GM18511 (cell line): ENCODE measurements around the gene SMARCD3.

ENCODE experiments used
- ATAC-seq: cut with Tn5 transposase; IDR thresholded peaks from one replicate; pipeline ENCODE4 v1.9.1; 2021; ENCODE audit warnings: mild to moderate bottlenecking, moderate library complexity; ENCODE audit not compliant: unreplicated experiment

Gene SMARCD3

GRCh38 chr7:151210087-151210854, 38.2 kb downstream of the SMARCD3 start, which contains the start of gene H2BK1:
Gene H2BK1 (minus strand): TSS chr7:151210488. CDS start chr7:151210318, 170 bp downstream.
- ATAC-seq = no peak

DNA sequence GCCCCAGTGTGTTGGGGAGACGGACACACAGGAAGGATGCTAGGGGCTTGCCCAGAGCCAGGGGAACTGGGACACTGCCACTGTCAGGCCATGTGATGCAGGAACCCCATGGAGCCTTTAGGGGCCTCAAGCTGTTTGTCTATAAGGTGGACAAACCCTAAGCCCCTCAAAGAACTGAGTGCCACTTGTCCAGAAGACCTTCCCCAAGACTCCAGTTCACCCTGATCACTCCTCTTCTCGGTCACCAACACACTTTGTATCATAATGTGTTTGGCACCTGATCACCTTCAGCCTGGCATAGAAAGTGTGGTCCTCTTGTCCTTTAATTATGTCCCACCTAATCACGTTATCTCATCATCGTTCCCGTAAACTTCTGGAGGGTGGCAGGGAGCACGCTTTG, 38.9 kb downstream of the SMARCD3 start:
- no peak for ATAC-seq

DNA sequence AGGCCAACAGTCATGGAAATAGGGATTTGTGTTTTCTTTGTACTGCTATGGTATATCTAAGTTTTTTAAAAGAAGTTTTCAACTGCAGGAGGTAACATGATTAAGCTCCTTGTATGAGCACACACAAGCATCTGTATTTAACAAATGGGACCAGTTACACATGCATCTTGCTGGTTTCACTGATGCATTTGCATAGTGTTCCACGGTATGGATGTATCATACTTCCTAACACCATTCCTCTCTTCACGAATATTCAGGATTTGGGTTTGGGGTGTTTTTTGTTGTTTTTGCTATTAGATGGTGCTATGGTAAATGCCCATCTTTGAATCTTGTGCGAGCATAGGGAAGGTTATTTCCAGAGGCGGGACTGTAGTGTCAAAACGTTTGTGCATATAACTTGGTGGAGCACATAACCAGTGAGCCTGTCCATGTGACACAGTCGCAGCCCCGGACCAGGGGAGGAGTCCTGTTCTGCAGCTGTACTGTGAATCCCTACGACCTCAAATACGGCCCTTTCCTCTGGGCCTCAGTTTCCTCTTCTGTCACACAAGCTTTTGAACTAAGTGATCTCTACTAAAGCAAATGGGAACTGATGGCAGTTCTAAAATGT, 40.1 kb downstream of the SMARCD3 start:
- ATAC-seq = no peak

GRCh38 chr7:151207804-151208203, 40.7 kb downstream of the SMARCD3 start:
- ATAC-seq = no peak

DNA sequence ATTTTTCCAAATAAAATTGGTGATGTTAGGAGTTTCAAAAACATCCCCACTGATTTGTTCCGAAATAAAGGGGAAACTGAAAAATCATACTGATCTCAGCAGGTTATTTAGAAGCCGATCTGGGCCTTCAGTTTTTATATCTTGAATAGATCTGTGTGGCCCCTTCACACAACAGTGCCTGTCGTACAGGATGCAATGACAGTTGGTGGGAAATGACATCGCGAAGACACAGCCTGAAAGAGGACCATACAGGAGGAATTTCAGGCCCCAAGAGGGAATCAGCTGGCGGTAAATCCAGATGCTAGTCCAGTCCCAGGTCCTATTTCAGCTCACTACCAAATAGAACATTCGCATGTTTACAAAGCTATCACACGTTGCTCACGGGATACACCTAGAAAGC, 41.2 kb downstream of the SMARCD3 start:
- no peak for ATAC-seq

DNA sequence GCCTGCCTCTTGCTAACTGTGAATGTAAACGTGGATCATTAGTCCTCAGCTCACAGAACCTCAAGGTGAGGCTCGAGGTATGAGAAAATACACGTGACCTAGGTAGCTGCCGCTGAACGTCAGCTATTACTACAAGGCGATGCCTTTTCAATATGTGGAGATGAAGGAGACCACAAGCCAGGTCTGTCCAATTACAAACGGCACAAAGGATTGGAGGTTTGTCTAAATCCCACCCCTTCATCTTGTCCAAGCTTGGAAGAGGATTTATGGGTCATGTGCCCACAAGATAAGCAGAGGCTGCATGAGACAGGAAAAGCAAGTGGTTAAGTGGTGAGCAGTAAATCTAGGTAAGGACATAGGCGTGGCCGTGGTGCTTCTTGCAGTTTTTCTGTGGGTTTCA, 41.6 kb downstream of the SMARCD3 start:
- no peak for ATAC-seq

DNA sequence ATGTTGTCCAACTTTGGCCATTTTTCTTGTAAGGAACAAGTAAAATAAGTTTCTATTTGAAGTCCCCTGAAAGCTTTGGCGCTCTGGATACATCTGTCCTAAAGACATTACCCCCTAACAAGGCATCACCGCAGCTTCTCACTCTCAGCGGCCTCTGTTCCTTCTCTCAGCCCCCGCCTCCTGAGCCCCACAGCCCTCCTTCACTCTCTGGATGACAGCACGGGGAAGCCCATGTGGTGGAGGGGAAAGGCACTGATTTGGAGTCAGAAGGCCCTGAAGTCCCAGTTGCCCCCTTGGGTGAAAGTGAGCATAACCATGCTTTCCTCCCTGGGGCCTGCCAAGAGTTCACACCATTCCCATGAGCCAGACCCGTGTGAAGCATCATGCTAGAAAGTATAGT, 42.8 kb downstream of the SMARCD3 start:
- ATAC-seq = no peak

GRCh38 chr7:151204383-151205032, 44.0 kb downstream of the SMARCD3 start:
- ATAC-seq = no peak

DNA sequence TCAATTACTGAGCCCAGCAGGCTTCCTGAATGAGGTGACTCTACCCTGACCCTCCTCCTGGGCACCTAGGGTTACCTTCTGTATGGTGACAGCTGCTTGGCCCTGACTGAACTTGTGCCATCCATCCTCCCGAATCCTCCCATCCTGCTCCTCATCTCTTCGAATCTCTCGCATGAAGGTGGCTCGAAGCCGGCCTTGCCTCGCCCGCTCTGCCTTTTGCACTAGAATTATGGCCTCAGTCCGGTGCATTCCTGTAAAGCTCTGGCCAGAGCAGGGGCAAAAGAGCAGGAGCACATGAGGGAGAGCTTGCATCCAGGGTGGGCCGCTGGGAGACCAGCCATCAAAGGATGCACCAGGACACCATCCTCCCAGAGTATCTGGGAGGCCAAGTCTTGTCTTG, 45.7 kb downstream of the SMARCD3 start:
- no peak for ATAC-seq

- no peak for ATAC-seq
Observed at GRCh38 chr7:151201751-151202150, 46.7 kb downstream of the SMARCD3 start.

- ATAC-seq = no peak
Observed at GRCh38 chr7:151201344-151201743, 47.1 kb downstream of the SMARCD3 start.

GRCh38 chr7:151198945-151199848, 49.3 kb downstream of the SMARCD3 start:
- no peak for ATAC-seq

- ATAC-seq = no peak
Observed at GRCh38 chr7:151197932-151198331, 50.6 kb downstream of the SMARCD3 start.

DNA sequence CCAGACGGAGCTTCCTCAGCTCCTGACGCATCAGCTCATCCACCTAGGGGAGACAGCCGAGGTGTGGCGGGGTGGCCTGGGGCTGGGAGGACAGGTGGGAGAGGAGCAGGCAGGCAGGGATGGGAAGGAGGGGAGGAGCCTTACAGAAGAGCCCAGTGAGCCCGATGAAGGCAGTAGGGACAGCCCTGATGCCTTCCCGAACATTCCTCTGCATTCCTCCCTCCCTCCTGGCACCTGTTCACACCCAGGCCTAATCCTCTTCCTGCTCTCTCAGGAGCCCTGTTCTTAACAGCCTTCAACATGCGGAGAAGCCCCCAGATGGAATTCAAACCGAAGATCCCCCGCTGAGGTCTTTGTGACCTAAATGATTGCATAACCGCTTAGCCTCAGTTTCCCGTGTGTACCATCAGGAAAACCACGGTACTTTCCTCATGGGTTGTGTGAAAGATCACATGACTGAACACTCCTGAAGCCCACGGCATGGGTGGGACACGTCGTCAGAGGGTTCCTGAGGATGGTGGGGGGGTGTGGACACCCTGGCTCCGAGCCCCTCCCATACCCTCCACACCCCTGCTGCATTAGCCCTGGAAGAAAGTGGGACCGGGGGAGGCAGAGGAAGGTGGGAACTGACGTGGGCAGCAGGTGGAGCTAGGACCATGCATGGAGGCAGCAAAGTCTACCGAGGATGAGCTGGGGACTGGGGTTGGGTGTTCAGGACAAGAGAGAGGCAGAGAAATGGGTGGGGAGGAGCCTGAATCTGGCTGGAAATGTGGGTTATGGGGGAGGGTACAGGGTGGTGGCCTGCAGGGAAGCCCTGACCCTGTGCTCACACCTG, 52.7 kb downstream of the SMARCD3 start:
- ATAC-seq = no peak

DNA sequence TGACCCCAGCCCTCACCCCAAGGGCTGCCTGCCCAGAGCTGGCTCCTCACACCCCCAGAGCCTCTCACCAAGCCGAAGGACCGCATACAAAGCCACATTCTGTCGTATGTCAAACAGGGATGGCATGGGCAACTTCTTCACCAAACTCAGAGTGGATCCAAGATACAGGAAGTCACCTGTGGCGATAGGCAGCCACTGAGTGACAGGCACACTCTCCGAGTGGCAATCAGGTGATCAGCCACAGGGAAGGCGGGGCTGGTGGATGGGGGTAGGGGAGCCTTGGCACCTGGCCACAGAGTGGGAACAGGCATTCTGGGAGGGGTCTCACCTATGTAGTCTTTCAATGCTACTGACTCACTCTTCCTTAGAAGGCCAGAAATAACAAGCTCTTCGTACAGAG, 54.3 kb downstream of the SMARCD3 start:
- no peak for ATAC-seq

DNA sequence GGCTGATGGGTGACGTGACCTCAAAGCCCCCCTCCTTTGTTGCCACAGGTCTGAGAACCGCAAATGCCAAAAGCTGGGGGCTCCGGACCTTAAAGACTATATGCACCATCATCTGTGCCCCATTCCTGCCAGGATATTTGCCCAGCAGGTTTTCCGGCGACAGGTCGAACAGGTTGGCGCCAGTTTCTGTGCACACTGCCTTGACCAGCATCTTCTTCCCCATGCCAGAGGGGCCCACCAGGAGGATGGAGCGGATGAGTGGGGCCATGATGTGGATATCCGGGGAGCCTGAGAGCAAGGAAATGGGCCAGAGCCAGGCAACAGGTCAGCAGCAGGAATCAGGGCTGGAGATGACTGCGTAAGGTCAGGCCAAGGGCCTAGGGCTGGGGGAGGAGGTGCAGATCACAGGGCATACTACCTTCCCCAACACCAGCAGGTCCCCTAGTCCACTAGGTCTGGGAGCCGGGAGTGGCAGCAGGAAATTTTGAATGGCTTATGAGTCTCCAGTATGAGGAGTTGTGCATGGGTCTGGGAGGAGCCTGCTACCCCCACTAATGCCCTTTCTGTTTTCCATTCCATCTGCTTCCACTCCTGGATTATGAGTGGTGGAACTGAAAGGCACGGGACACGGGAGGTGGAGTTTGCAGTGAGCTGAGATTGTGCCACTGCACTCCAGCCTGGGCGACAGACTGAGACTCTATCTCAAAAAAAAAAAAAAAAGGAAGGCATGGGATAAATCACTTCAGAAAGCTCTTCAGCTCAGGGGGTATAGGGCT, 55.1 kb downstream of the SMARCD3 start:
- no peak for ATAC-seq

- ATAC-seq = no peak
Observed at GRCh38 chr7:151192002-151192539, 56.4 kb downstream of the SMARCD3 start.

GRCh38 chr7:151191544-151191943, 57.0 kb downstream of the SMARCD3 start:
- no peak for ATAC-seq

- no peak for ATAC-seq
Observed at GRCh38 chr7:151189038-151189437, 59.5 kb downstream of the SMARCD3 start.
